ENCODE results near the gene ERFE.

The ERFE gene

GRCh38 chr2:238123218-238123971 lies 35.4 kb upstream of the ERFE start:
- TF ChIP-seq, protein P1, sequence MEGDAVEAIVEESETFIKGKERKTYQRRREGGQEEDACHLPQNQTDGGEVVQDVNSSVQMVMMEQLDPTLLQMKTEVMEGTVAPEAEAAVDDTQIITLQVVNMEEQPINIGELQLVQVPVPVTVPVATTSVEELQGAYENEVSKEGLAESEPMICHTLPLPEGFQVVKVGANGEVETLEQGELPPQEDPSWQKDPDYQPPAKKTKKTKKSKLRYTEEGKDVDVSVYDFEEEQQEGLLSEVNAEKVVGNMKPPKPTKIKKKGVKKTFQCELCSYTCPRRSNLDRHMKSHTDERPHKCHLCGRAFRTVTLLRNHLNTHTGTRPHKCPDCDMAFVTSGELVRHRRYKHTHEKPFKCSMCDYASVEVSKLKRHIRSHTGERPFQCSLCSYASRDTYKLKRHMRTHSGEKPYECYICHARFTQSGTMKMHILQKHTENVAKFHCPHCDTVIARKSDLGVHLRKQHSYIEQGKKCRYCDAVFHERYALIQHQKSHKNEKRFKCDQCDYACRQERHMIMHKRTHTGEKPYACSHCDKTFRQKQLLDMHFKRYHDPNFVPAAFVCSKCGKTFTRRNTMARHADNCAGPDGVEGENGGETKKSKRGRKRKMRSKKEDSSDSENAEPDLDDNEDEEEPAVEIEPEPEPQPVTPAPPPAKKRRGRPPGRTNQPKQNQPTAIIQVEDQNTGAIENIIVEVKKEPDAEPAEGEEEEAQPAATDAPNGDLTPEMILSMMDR (IDR thresholded peaks at IDR 0.05; ENCODE audit: control extremely low read depth, extremely low read depth, low read depth, missing control alignments), result no peak
- ChIA-PET POLR2A (no interaction called here), CTCF (no interaction called here)
- no peak for DNase-seq (ENCODE audit: extremely low spot score)

- CTCF ChIA-PET, result no interaction called here
- TF ChIP-seq, protein P1 (IDR thresholded peaks at IDR 0.05; ENCODE audit: control extremely low read depth, extremely low read depth, low read depth, missing control alignments), result no peak
- DNase-seq (ENCODE audit: extremely low spot score), result no peak
- POLR2A ChIA-PET, result no interaction called here
Observed at GRCh38 chr2:238123991-238124470, 34.7 kb upstream of the ERFE start.

DNA sequence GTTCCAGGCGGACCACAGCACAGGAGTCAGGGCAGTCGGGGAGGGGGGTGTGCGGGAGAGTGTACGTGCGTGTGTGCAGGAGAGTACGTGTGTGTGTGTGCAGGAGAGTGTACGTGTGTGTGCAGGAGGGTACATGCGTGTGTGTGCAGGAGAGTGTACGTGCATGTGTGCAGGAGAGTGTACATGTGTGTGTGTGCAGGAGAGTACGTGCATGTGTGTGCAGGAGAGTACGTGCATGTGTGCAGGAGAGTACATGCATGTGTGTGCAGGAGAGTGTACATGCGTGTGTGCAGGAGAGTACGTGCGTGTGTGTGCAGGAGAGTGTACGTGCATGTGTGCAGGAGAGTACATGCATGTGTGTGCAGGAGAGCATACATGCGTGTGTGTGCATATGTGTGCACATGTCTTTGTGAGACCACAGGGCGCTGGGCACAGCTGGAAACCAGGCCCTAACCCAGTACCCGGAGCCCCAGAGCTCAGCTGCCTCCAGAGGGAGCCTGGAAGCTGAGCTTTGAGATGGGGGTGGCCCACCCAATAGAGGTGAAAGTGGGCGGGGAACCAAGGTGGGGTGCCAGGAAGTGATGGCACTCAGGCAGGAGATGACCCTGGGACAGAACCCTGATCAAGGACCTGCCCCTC lies 34.2 kb upstream of the ERFE start:
- ChIA-PET POLR2A (no interaction called here), CTCF (no interaction called here)
- TF ChIP-seq, protein P1 (IDR thresholded peaks at IDR 0.05; ENCODE audit: control extremely low read depth, extremely low read depth, low read depth, missing control alignments), result no peak
- no peak for DNase-seq (ENCODE audit: extremely low spot score)

- CTCF ChIA-PET, result no interaction called here
- POLR2A ChIA-PET, result no interaction called here
- no peak for DNase-seq (ENCODE audit: extremely low spot score)
- TF ChIP-seq, protein P1 (IDR thresholded peaks at IDR 0.05; ENCODE audit: control extremely low read depth, extremely low read depth, low read depth, missing control alignments), result no peak
Observed at GRCh38 chr2:238125127-238125885, 33.5 kb upstream of the ERFE start.

DNA sequence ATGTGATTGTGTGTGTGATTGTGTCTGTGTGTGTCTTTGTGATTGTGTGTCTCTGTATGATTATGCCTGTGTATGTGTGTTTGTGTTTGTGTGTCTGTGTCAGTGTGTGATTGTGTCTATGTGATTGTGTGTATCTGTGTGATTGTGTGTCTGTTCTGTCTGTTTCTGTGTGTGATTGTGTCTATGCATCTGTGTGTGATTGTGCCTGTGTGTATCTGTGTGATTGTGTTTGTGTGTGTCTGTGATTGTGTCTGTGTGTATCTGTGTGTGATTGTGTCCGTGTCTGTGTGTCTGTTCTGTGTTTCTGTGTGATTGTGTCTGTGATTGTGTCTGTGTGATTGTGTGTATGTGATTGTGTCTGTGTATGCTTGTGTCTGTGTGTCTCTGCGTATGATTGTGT lies 32.4 kb upstream of the ERFE start:
- TF ChIP-seq, protein P1 (IDR thresholded peaks at IDR 0.05; ENCODE audit: control extremely low read depth, extremely low read depth, low read depth, missing control alignments), result no peak
- ChIA-PET CTCF (no interaction called here), POLR2A (no interaction called here)
- no peak for DNase-seq (ENCODE audit: extremely low spot score)

DNA sequence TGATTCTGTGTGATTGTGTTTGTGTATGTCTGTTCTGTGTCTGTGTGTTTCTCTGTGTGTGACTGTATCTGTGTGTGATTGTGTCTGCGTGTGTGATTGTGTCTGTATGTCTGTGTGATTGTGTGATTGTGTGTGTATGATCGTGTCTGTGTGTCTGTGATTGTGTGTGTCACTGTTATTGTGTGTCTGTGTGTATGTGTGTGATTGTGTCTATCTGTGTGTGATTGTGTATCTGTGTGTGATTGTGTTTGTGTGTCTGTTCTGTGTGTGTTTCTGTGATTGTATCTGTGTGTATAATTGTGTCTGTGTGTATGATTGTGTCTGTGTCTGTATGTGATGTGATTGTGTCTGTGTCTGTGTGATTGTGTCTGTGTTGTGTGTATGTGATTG lies 32.0 kb upstream of the ERFE start:
- POLR2A ChIA-PET, result no interaction called here
- no peak for DNase-seq (ENCODE audit: extremely low spot score)
- TF ChIP-seq, protein P1 (IDR thresholded peaks at IDR 0.05; ENCODE audit: control extremely low read depth, extremely low read depth, low read depth, missing control alignments), result no peak
- CTCF ChIA-PET, result no interaction called here
